ENCODE measurements around the gene PDLIM4.

DNA sequence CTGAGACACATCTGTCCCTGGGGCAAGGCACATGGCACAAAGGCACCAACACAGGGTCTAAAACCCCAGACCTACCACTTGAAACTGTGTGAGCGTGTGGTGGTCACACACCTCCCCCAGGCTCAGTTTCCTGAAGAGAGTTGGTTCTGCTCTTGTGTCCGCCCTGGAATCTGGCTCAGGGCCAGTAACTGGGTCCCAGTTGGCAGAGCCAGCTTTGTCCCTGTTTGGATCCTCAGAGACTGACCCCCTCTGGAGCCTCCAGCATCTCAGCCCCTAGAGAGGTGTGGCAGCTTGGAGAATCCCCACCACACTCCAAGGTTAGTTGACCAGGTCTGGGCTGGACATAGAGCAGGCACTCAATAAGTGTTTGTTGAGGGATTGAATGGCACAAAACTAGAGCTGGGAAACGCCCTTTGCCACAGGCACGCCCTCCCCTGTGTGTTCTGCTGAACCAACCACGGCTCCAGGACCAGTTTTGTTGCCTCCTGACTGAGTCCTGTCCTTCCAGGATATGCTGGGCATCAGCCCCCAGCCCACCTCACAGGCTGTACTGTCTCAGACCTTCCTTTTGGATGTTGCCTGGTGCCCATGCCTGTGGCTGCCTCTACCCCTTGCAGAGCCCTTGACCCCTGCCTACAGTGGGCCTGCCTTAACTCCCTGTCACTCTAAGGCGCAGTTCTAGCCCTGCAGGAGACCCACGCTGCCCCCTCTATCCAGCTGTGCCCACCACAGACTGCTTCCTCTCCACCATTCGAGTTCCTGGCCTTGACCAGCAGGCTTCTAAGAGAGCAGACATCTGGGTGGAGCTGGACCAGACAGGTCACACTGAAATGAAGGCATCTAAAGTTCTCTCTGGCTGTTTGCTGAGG lies 3.8 kb upstream of the PDLIM4 start:
- TF ChIP-seq CTCF (IDR thresholded peaks at IDR 0.05) (no peak), EP300 (IDR thresholded peaks at IDR 0.05) (no peak), POLR2A (IDR thresholded peaks at IDR 0.05) (no peak)

Data from ovary (tissue), 3 donors.